GM13977 (cell line): ENCODE data around the gene RPS6KB2.

Source experiments
- DNase-seq: peaks from one replicate; pipeline ENCODE4 v3.0.0; 2012; ENCODE audit warnings: low spot score
- in situ Hi-C: fragments of 300-500 bp; cut with MboI; formaldehyde crosslinking; loops from one replicate; pipeline ENCODE4 v1.12.0; 2022; ENCODE audit warnings: low sequenced_read_pairs, low pct_unique_long_range_greater_than_20kb, mixed read lengths, inconsistent platforms; ENCODE audit not compliant: unreplicated experiment
- TF ChIP-seq, protein P1 (sequence below): IDR thresholded peaks from 2 replicates; pipeline ENCODE4 v1.5.1; 2012; ENCODE audit warnings: mild to moderate bottlenecking, control low read depth; ENCODE audit not compliant: insufficient read depth; ENCODE audit errors: extremely low read depth, missing control alignments

RPS6KB2 gene

DNA sequence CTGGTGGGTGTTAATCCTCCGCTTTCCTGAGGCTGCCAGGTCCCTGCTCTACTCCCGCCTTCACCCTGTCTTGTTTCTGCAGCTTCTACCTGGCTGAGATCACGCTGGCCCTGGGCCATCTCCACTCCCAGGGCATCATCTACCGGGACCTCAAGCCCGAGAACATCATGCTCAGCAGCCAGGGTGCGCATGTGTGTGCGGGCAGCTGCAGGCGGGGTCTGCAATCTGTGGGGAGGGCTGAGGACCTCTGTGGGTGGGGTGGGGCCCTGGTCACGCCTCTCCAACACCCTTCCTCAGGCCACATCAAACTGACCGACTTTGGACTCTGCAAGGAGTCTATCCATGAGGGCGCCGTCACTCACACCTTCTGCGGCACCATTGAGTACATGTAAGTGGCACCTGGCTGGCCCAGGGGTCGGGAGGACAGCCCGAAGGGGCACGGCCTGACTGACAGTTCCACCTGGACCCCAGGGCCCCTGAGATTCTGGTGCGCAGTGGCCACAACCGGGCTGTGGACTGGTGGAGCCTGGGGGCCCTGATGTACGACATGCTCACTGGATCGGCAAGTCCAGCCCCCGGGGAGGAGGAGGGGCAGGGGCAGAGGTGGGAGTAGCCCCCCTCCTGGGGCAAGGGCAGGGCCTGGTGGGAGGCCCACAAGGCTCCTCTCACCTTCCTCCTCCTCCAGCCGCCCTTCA lies 4.5 kb downstream of the RPS6KB2 start:
- in situ Hi-C loops, result no loop called here
- no peak for DNase-seq
- TF ChIP-seq, protein P1, sequence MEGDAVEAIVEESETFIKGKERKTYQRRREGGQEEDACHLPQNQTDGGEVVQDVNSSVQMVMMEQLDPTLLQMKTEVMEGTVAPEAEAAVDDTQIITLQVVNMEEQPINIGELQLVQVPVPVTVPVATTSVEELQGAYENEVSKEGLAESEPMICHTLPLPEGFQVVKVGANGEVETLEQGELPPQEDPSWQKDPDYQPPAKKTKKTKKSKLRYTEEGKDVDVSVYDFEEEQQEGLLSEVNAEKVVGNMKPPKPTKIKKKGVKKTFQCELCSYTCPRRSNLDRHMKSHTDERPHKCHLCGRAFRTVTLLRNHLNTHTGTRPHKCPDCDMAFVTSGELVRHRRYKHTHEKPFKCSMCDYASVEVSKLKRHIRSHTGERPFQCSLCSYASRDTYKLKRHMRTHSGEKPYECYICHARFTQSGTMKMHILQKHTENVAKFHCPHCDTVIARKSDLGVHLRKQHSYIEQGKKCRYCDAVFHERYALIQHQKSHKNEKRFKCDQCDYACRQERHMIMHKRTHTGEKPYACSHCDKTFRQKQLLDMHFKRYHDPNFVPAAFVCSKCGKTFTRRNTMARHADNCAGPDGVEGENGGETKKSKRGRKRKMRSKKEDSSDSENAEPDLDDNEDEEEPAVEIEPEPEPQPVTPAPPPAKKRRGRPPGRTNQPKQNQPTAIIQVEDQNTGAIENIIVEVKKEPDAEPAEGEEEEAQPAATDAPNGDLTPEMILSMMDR, result no peak

DNA sequence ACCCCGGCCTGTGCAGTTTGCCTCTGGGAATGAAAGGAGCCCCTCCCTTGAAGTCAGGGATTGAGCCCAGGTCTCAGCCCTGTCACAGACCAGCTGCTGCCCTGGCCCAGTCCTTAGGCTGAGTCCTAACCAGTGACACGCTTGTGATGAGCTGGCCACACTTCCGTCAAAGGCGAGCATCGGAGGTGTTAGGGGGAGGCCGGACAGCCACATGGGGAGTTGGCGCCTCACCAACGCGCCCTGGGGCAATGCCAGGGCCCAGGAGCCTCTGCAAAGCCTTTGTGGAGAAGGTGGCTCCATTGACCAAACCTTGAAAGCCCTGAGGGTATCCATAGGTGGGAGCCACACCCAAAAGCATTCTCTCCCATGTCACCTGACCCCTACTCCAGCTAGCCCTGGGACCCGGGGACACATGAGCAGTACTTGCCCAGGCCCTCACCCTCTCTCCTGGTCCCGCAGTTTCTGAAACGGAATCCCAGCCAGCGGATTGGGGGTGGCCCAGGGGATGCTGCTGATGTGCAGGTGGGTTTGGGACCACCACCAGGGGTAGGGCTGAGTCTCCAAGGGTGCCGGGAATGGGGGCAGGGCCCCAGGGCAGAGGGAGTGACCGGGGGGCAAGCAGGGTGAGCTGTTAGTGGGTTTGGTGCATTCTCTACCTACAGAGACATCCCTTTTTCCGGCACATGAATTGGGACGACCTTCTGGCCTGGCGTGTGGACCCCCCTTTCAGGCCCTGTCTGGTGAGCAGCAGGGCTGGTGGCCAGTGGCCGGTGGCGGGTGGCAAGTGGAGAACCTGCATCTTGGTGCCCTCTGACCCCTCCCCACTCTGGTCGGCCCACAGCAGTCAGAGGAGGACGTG lies 5.5 kb downstream of the RPS6KB2 start:
- no peak for DNase-seq
- in situ Hi-C loops, result no loop called here
- TF ChIP-seq, protein P1, result no peak

DNA sequence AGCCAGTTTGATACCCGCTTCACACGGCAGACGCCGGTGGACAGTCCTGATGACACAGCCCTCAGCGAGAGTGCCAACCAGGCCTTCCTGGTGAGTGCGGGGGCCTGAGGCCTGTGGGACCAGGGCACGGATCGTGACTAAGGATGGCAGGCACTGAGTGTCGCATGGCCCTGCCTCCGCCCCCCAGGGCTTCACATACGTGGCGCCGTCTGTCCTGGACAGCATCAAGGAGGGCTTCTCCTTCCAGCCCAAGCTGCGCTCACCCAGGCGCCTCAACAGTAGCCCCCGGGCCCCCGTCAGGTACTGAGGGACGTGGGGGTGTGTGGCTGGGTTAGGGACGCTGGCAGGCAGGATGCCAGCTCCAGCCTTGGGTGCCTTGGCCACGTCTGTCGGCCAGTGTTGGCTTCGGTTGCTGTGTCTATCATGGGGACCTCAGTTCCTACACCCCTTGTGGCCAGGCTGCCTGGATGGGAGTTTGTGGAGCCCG lies 6.1 kb downstream of the RPS6KB2 start:
- no peak for DNase-seq
- TF ChIP-seq, protein P1, result no peak
- in situ Hi-C loops, result no loop called here

DNA sequence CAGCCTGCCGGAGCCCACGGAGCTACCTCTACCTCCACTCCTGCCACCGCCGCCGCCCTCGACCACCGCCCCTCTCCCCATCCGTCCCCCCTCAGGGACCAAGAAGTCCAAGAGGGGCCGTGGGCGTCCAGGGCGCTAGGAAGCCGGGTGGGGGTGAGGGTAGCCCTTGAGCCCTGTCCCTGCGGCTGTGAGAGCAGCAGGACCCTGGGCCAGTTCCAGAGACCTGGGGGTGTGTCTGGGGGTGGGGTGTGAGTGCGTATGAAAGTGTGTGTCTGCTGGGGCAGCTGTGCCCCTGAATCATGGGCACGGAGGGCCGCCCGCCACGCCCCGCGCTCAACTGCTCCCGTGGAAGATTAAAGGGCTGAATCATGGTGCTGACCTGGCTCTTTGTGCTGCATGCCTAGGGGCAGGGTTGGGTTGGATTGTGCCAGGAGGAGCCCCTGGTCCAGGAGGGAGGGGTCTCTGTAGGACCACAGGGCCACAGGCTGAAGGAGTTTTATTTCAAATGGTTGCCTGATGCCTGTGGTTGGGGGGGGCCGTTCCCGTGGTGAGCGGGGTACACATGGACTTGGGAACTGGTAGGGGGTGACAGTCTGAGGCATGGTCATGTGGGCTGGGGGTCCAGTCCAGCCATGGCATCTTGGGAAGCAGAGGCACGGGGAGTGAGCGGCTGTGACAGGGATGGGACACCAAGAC lies 6.9 kb downstream of the RPS6KB2 start:
- DNase-seq, result no peak
- in situ Hi-C loops, result no loop called here
- TF ChIP-seq, protein P1, result no peak

DNA sequence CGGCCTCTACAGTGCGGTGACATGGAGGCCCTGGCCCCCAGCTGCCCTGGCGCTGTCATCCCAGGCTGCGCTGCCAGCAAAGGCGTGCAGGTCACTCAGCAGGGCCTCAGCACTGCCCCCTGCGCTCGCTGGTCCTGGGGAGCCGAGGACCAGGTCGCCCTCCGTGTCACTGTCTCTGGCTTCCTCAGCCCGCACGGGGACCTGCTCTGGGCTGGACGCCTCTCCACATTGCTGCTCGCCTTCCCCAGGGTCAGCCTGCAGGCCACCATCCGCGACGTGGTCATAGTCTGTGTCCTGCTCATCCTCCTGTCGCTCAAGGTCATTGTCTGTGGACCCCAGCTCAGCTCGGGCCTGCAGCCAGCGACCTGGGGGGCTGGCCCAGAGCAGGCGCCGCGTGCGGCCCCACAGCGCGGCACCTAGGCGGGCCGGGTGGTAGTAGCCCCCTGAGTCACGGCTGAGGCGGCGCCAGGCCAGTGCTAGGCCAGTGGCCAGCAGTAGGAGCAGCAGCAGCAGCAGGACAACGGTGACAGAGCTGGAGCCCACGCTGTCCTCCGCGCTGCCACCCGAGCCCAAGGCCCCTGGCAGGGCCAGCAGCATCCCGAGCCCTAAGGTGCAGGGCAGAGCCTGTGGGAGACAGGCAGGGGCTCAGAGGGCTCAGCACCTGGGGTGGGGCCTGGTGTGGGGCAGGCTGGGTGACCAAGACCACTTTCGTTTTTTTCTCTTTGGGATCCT lies 7.6 kb downstream of the RPS6KB2 start:
- no peak for DNase-seq
- in situ Hi-C loops, result no loop called here
- TF ChIP-seq, protein P1, result no peak
